Brain microvascular endothelial cell (primary cell): Measurements from ENCODE around the gene SPPL2B.

Experiments used
- DNase-seq: peaks from one replicate; pipeline ENCODE4 v3.0.0-alpha.2; 2020
- H3K27ac ChIP-seq: fragments of 250-450 bp; sonication (Bioruptor Pico); 2 replicates; pipeline ENCODE4 v1.5.1; 2020; ENCODE audit warnings: mild to moderate bottlenecking, moderate library complexity
- H3K27me3 ChIP-seq: fragments of 250-450 bp; sonication (Bioruptor Pico); replicated peaks from 2 replicates; pipeline ENCODE4 v1.5.1; 2020; ENCODE audit warnings: mild to moderate bottlenecking
- H3K36me3 ChIP-seq: fragments of 250-450 bp; sonication (Bioruptor Pico); replicated peaks from 2 replicates; pipeline ENCODE4 v1.5.1; 2020; ENCODE audit warnings: mild to moderate bottlenecking
- H3K4me3 ChIP-seq: 2 replicates; pipeline ENCODE4 v1.5.1; 2011; ENCODE audit warnings: low read depth, mild to moderate bottlenecking, control low read depth, low read length, moderate library complexity
- in situ Hi-C: cut with HindIII; loops from 2 replicates; pipeline ENCODE4 v1.10.0; 2017; ENCODE audit warnings: low sequenced_read_pairs, low pct_ligation_motif_present
- TF ChIP-seq, protein P1 (sequence below): IDR thresholded peaks from 2 replicates; pipeline ENCODE4 v1.5.1; 2011; ENCODE audit warnings: low read depth, mild to moderate bottlenecking, moderate library complexity, low read length, control low read depth, inconsistent platforms; ENCODE audit errors: missing control alignments

The SPPL2B gene

DNA sequence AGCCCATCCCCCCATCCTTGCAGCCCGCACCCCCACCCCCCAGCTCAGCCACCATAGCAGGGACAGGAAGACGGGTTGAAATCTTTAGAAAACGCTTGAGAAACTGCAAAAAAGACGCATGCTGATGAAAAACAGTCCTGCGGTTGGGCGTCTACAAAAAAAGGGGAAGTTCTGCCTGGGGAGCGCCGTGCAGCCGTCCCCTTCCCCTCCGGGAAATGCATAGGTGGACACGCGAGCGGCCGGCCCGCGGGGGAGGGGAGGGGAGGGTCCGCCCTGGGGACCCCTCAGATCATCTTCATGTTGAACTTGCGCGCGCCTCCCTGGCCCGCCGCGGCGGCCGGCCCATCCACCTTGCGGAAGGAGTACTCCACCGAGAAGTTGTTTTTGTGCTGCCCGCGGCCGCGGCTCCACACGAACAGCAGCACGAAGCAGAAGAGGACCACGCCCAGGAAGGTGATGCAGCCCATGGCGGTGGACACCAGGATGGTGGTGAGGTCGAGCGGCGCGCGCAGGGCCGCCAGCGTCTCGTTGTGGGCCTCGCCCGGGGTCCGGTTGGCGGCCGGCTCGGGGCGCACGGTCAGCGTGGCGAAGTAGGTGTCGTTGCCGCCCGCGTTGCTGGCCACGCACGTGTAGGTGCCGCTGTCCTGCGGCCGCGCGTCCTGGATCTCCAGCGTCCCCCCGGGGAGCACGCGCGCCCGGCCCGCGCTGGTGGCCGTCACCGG is 38.6 kb upstream of the SPPL2B start:
- DNase-seq: no peak
- Histone ChIP-seq H3K36me3 (no peaks in the 10 kb centered on the region), H3K4me3 (no peak overlapping the region), H3K27me3 (peaks cover 46% of the 10 kb centered on the region), H3K27ac (no peak overlapping the region)
- in situ Hi-C loops: no loop called here
- TF ChIP-seq, protein P1, sequence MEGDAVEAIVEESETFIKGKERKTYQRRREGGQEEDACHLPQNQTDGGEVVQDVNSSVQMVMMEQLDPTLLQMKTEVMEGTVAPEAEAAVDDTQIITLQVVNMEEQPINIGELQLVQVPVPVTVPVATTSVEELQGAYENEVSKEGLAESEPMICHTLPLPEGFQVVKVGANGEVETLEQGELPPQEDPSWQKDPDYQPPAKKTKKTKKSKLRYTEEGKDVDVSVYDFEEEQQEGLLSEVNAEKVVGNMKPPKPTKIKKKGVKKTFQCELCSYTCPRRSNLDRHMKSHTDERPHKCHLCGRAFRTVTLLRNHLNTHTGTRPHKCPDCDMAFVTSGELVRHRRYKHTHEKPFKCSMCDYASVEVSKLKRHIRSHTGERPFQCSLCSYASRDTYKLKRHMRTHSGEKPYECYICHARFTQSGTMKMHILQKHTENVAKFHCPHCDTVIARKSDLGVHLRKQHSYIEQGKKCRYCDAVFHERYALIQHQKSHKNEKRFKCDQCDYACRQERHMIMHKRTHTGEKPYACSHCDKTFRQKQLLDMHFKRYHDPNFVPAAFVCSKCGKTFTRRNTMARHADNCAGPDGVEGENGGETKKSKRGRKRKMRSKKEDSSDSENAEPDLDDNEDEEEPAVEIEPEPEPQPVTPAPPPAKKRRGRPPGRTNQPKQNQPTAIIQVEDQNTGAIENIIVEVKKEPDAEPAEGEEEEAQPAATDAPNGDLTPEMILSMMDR: no peak

DNA sequence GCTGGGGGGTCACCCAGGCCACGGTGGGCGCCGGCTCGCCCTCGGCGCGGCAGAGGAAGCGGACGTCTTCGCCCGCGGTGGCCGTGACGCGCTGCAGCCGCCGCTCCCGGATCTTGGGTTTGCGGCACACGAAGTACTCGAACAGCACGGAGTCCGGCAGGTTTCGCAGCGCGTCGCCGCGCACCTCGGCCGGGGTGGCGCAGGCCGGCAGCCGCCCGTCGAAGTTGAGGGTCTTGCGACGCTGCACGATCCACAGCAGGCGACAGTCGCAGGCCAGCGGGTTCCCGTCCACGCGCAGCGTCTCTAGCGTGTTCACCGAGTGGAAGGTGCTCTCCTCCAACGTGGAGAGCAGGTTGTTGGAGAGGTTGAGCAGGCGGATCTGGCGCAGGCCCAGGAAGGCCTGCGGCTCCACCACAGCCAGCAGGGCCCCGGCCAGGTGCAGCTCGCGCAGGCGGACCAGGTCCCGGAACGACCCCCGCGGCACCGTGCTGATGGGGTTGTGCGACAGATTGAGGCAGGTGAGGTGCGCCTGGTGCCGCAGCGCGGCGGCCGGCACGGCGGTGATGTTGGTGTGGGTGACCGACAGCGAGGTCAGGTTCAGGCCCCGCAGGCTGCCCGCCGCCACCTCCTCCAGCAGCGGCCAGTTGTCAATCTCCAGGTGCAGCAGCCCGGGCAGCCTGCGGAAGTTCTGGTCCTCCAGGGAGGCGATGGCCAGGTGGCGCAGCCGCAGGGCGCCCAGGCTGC is 37.9 kb upstream of the SPPL2B start:
- TF ChIP-seq, protein P1: no peak
- in situ Hi-C loops: no loop called here
- Histone ChIP-seq H3K36me3 (no peaks in the 10 kb centered on the region), H3K27ac (no peak overlapping the region), H3K4me3 (no peak overlapping the region), H3K27me3 (peaks cover 46% of the 10 kb centered on the region)
- no peak for DNase-seq

DNA sequence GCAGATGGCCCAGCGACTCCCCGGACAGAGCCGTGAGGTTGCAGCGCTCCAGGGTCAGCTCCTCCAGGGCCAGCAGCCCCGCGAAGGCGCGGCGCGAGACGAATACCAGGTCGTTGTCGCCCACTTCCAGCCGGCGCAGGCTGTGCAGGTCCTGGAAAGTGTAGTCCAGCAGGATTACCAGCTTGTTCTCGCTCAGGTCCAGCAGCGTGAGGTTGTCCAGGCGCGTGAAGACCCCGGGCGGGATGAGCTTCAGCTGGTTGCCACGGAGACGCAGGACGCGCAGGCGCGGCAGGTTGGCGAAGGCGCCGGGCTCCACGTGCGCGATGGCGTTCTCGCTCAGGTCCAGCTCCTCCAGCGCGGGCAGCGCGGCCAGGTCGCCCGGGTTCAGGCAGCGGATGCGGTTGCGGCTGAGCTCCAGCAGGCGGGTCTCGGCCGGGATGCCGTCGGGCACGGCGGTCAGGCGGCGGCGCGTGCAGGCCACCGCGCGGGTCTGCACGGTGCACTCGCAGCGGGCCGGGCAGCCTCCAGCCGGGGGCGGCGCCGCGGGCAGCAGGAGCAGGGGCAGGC is 37.2 kb upstream of the SPPL2B start:
- no peaks in the 10 kb centered on the region for H3K36me3 ChIP-seq
- in situ Hi-C loops: no loop called here
- peaks cover 46% of the 10 kb centered on the region for H3K27me3 ChIP-seq
- TF ChIP-seq, protein P1: no peak
- no peak for DNase-seq
- no peak overlapping the region for H3K4me3 ChIP-seq
- H3K27ac ChIP-seq: no peak overlapping the region

DNA sequence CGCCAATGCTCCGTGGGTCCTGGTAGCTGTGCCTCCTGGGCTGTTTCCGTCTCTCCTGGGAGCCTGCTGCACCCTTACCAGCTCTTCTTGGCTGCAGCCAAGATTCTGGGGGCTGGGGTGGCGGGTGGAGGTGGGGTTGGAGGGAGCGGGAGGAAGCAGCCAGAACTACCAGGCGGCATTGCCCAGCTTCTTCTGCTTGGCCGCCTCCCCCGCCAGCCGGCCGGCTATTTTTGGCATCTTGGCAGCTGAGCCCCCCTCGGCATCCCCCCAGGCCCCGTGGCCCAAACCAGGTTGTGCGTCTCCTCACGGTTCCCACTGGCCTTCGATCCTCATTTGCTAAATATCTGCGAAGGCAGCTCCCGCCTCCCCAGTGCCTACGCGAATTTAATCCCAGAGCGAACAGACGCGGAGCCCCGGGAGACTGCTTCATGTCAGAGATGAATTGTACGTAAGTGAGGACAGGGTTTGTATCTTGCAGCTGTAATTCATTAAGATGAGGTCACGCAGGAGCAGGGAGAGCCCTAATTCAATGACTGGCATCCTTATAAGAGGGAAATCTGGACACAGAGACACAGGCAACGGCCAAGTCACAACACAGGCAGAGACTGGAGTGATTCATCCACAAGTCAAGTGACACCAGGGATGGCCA is 33.7 kb upstream of the SPPL2B start:
- H3K36me3 ChIP-seq: no peaks in the 10 kb centered on the region
- TF ChIP-seq, protein P1: no peak
- no peak overlapping the region for H3K27ac ChIP-seq
- in situ Hi-C loops: no loop called here
- no peak overlapping the region for H3K4me3 ChIP-seq
- DNase-seq: no peak
- H3K27me3 ChIP-seq: peaks cover 30% of the 10 kb centered on the region

DNA sequence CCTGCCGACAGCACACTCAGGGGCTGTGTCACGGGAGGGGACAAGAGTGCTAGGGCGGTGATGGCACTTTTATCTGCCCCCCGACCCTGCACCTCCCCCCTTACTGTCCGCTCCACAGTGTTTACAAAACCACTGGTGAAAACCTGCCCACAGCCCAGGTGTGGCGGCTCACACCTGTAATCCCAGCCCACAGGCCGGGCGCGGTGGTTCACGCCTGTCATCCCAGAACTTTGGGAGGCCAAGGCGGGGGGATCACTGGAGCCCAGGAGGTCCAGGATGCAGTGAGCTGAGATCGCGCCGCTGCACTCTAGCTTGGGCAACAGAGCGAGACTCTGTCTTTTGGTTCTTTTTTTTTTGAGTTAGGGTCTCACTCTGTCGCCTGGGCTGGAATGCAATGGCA is 32.3 kb upstream of the SPPL2B start:
- Histone ChIP-seq H3K36me3 (no peaks in the 10 kb centered on the region), H3K27ac (no peak overlapping the region), H3K27me3 (peaks cover 17% of the 10 kb centered on the region), H3K4me3 (no peak overlapping the region)
- in situ Hi-C loops: no loop called here
- DNase-seq: no peak
- TF ChIP-seq, protein P1: no peak
